K562 (cell line): ENCODE measurements around the gene CERS1. TPM values are rescaled to one million over a fixed set of nuclear protein-coding genes. Genes with fewer than 3 reads are reported as not detected.

ENCODE experiments used
- BCLAF1 ChIP-seq, 2 experiments: fragments of 450-650 bp in 1 of 2; IDR thresholded peaks; 2 replicates each; pipeline ENCODE4 v1.6.1; 2011 to 2017; ENCODE audit warnings: low read depth in 2 of 2, antibody characterized with exemption in 1 of 2, borderline replicate concordance in 1 of 2, low read length in 1 of 2, mild to moderate bottlenecking in 1 of 2, mixed read lengths in 1 of 2; ENCODE audit not compliant: control insufficient read depth in 1 of 2
- CREM ChIP-seq: IDR thresholded peaks from 2 replicates; pipeline ENCODE4 v1.6.1; 2014; ENCODE audit warnings: antibody characterized with exemption, low read depth
- ELF1 ChIP-seq: fragments of 200-800 bp; sonication (Bioruptor generic); IDR thresholded peaks from 2 replicates; pipeline ENCODE4 v1.6.1; 2016; ENCODE audit warnings: missing genetic modification characterization, missing compliant biosample characterization
- HDAC1 ChIP-seq, 2 experiments: fragments of 450-650 bp; IDR thresholded peaks; 2 replicates each; pipeline ENCODE4 v1.6.1; 2016 to 2017; ENCODE audit warnings: inconsistent platforms in 1 of 2, mild to moderate bottlenecking in 1 of 2, moderate library complexity in 1 of 2
- MTA2 ChIP-seq: fragments of 450-650 bp; IDR thresholded peaks from 2 replicates; pipeline ENCODE4 v1.6.1; 2016; ENCODE audit warnings: low read depth
- MTA3 ChIP-seq: fragments of 450-650 bp; formaldehyde crosslinking; IDR thresholded peaks from 2 replicates; pipeline ENCODE4 v1.6.1; 2017; ENCODE audit warnings: mild to moderate bottlenecking, borderline replicate concordance
- MYC ChIP-seq, 2 experiments: fragments of 250-450 bp in 1 of 2; sonication (Bioruptor Pico) in 1 of 2; IDR thresholded peaks; 2 replicates each; pipeline versions ENCODE4 v1.5.1 to v1.6.1; 2012 to 2021; ENCODE audit warnings: low read depth in 2 of 2, borderline replicate concordance in 1 of 2, improper control_type of control experiment in 1 of 2, low read length in 1 of 2, mild to moderate bottlenecking in 1 of 2, moderate library complexity in 1 of 2
- PRPF4 ChIP-seq: fragments of 200-400 bp; formaldehyde crosslinking; IDR thresholded peaks from one replicate; pipeline ENCODE4 v1.6.1; 2017; ENCODE audit warnings: low read length, low read depth, mild to moderate bottlenecking; ENCODE audit not compliant: insufficient read depth, poor library complexity, severe bottlenecking
- RBBP5 ChIP-seq: fragments of 200-600 bp; sonication (generic); IDR thresholded peaks from 2 replicates; pipeline ENCODE4 v1.6.1; 2012; ENCODE audit warnings: borderline replicate concordance, mild to moderate bottlenecking, low read length, control low read depth, inconsistent platforms; ENCODE audit not compliant: insufficient read depth, poor library complexity, severe bottlenecking
- SIX5 ChIP-seq, 2 experiments: IDR thresholded peaks; 2 replicates each; pipeline ENCODE4 v1.6.1; 2011; ENCODE audit warnings: low read length in 2 of 2, borderline replicate concordance in 1 of 2, low read depth in 1 of 2, mild to moderate bottlenecking in 1 of 2, moderate library complexity in 1 of 2; ENCODE audit not compliant: insufficient read depth in 1 of 2
- SP2 ChIP-seq: IDR thresholded peaks from 2 replicates; pipeline ENCODE4 v1.6.1; 2011; ENCODE audit warnings: mild to moderate bottlenecking, low read depth, low read length, moderate library complexity; ENCODE audit not compliant: poor library complexity, severe bottlenecking; ENCODE audit errors: extremely low read depth
- SRSF9 ChIP-seq: fragments of 200-400 bp; formaldehyde crosslinking; IDR thresholded peaks from 2 replicates; pipeline ENCODE4 v1.6.1; 2017; ENCODE audit warnings: low read depth, low read length, borderline replicate concordance
- TAL1 ChIP-seq: fragments of 450-650 bp; IDR thresholded peaks from 2 replicates; pipeline ENCODE4 v1.6.1; 2016; ENCODE audit warnings: mild to moderate bottlenecking
- TFAM ChIP-seq: fragments of 250-450 bp; sonication (Bioruptor Pico); conservative IDR thresholded peaks from 2 replicates; pipeline ENCODE4 v1.5.0; 2021; ENCODE audit warnings: mild to moderate bottlenecking, moderate library complexity
- UBTF ChIP-seq, 2 experiments: IDR thresholded peaks; 2 replicates each; pipeline ENCODE4 v1.6.1; 2012; ENCODE audit warnings: improper control_type of control experiment in 2 of 2, low read depth in 2 of 2, low read length in 2 of 2, borderline replicate concordance in 1 of 2
- ZNF174 ChIP-seq: fragments of 250-450 bp; sonication (Bioruptor Pico); IDR thresholded peaks from 2 replicates; pipeline ENCODE4 v1.4.0; 2020; ENCODE audit warnings: mild to moderate bottlenecking
- ZNF57 ChIP-seq: fragments of 450-650 bp; formaldehyde crosslinking; IDR thresholded peaks from 2 replicates; pipeline ENCODE4 v1.4.0; 2020; ENCODE audit warnings: mild to moderate bottlenecking, moderate library complexity
- polyA plus RNA-seq, 8 experiments: library from polyadenylated mRNA; depleted of rRNA in 4 of 8; stranded (reverse) in 5 of 8; unstranded in 3 of 8; fragments of >200 nt; fragmentation: Nextera tagmentation in 2 of 8; fragmentation: Illumina TruSeq in 1 of 8; extraction: Ambion mirVana in 2 of 8; extraction: Trizol in 1 of 8; gene quantifications; 2 replicates each; pipeline versions ENCODE4 v1.2.1 to v1.2.3, GENCODE V29; 2011 to 2014; ENCODE audit warnings: inconsistent platforms in 1 of 8, missing spikeins in 1 of 8
- total RNA-seq, 7 experiments: library from RNA; depleted of rRNA in 6 of 7; stranded (reverse); fragments of >200 nt in 6 of 7; fragmentation: Illumina TruSeq in 2 of 7; extraction: Trizol in 2 of 7; gene quantifications; 2 replicates each; pipeline versions ENCODE4 v1.2.1 to v1.2.3, GENCODE V29; 2011 to 2021; ENCODE audit warnings: low replicate concordance in 1 of 7
- TF ChIP-seq, protein P1 (sequence below): fragments of 250-450 bp; sonication (Bioruptor Pico); IDR thresholded peaks from 2 replicates; pipeline ENCODE4 v1.8.0; 2022; ENCODE audit warnings: inconsistent platforms, mild to moderate bottlenecking, moderate library complexity, borderline replicate concordance

The CERS1 gene
- total and polyA plus RNA-seq, 9 of the 15 experiments (the other 6 are each of a cell fraction or from before 2014, with no cell fraction given): 0.33 to 1.5 (median 0.86) TPM; not detected in 2

DNA sequence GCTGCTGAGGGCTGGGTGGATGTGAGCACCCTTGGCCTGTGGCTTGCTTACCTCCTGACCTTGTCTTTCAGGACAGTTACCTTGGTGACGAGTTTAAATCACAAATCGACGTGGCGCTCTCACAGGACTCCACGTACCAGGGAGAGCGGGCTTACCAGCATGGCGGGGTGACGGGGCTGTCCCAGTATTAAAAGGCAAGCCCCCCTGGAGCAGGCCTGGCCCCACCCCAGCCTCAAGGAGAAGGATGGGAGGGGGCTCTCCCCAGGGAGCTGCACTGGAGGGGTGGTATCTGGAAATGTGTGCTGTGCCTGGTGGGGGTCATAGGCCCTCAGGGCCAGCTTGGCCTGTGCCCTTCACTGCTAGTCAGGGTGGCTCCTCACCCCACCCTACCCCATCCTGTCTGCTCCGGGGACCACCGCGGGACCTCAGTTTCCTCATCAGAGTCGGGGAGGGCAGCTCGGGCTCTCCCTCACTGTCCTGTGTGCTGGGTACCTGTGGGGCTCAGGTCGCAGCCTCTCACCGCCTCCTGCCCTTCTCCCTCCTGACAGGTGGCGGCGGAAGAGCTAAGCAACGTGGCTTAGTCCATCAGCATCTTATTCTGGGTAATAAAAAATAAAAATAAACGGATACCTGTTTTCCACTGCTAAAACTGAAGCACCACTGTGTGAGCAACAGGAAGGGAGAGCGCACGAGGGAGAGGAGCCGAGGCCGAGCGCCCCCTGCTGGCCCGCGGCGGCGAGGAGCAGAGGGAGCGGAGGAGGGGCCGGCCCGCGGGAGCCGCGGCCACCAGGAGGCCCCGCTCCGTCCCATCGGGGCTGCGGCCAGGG lies 29.8 kb downstream of the CERS1 start (continued):
- no peak for TF ChIP-seq TAL1
- no peak for TF ChIP-seq PRPF4
- TF ChIP-seq MTA2: no peak
- TF ChIP-seq, protein P1, sequence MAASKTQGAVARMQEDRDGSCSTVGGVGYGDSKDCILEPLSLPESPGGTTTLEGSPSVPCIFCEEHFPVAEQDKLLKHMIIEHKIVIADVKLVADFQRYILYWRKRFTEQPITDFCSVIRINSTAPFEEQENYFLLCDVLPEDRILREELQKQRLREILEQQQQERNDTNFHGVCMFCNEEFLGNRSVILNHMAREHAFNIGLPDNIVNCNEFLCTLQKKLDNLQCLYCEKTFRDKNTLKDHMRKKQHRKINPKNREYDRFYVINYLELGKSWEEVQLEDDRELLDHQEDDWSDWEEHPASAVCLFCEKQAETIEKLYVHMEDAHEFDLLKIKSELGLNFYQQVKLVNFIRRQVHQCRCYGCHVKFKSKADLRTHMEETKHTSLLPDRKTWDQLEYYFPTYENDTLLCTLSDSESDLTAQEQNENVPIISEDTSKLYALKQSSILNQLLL (CRISPR knock-in tag): no peak
- TF ChIP-seq CREM: 0 out of 2 replicates have a peak, but pooled peaks have one; percentile 37
- TF ChIP-seq RBBP5: no peak
- TF ChIP-seq BCLAF1 (IDR thresholded peaks at IDR 0.05; ENCODE audit: borderline replicate concordance in 1 of 2, control insufficient read depth in 1 of 2, low read depth in 2 of 2, low read length in 1 of 2): no peak
- no peak for TF ChIP-seq HDAC1 (IDR thresholded peaks at IDR 0.05)
- no peak for TF ChIP-seq TFAM (CRISPR knock-in tag)
- TF ChIP-seq ZNF174 (CRISPR knock-in tag): no peak
- TF ChIP-seq MYC (IDR thresholded peaks at IDR 0.05; ENCODE audit: low read depth, low read length): peak; percentile 94
- no peak for TF ChIP-seq MYC (CRISPR knock-in tag; IDR thresholded peaks at IDR 0.05; ENCODE audit: borderline replicate concordance, low read depth)
- no peak for TF ChIP-seq SP2
- TF ChIP-seq MTA3: 0 out of 2 replicates have a peak, but pooled peaks have one; percentile 36
- no peak for TF ChIP-seq ELF1 (tag)
- no peak for TF ChIP-seq ZNF57 (CRISPR knock-in tag)
- TF ChIP-seq UBTF (IDR thresholded peaks at IDR 0.05; ENCODE audit: borderline replicate concordance in 1 of 2, low read depth in 2 of 2, low read length in 2 of 2): 0 out of 4 replicates have a peak, but pooled peaks of 1 of the 2 experiments have one; percentile 25
- 0 out of 4 replicates have a peak, but pooled peaks of 1 of the 2 experiments have one; percentile 4 for TF ChIP-seq SIX5 (IDR thresholded peaks at IDR 0.05; ENCODE audit: borderline replicate concordance in 1 of 2, insufficient read depth in 1 of 2, low read depth in 1 of 2, low read length in 2 of 2)
- no peak for TF ChIP-seq SRSF9
